B cell (primary cell): ENCODE results near the gene ELOB. TPM values are rescaled to one million over a fixed set of nuclear protein-coding genes. Genes with fewer than 3 reads are reported as not detected.
A peak's percentile ranks its signal among the peaks of the same experiment; 100 is the strongest.

Source experiments
- ATAC-seq: fragments of 200-7000 bp; cut with Tn5 transposase; one replicate; pipeline ENCODE4 v1.10.0; 2021; ENCODE audit warnings: low read depth, mild to moderate bottlenecking, moderate number of reproducible peaks, moderate library complexity
- CTCF ChIA-PET: fragments of 350-600 bp; sonication (Branson Sonifier 250); formaldehyde crosslinking; loops from one replicate; lab custom pipeline; 2021; ENCODE audit warnings: antibody characterized with exemption, inconsistent platforms; lab: Charles Lee
- POLR2A ChIA-PET: fragments of 350-600 bp; sonication (Branson Sonifier 250); formaldehyde crosslinking; loops from one replicate; lab custom pipeline; 2021; ENCODE audit warnings: antibody characterized with exemption; lab: Charles Lee
- DNase-seq: peaks from one replicate; pipeline ENCODE4 v3.0.0; 2013
- H2AFZ ChIP-seq: 2 replicates; pipeline ENCODE4 v1.6.1; 2012; ENCODE audit warnings: mild to moderate bottlenecking, low read depth, low read length; ENCODE audit not compliant: insufficient read depth, poor library complexity, severe bottlenecking
- H3K27ac ChIP-seq, 2 donors: 1 replicate in 1 of 2; 2 replicates in 1 of 2; pipeline ENCODE4 v1.5.1; 2012 to 2013; ENCODE audit warnings: low read length in 2 of 2, mild to moderate bottlenecking in 2 of 2, moderate library complexity in 1 of 2
- H3K27me3 ChIP-seq, 4 experiments: fragments of 200-600 bp in 1 of 4; sonication (generic) in 1 of 4; replicated peaks in 1 of 4; 1 replicate in 2 of 4; 2 replicates in 2 of 4; pipeline versions ENCODE4 v1.6.1 to v1.7.0; 2013 to 2016; ENCODE audit warnings: low read length in 3 of 4, mild to moderate bottlenecking in 2 of 4, mixed read lengths in 1 of 4, moderate library complexity in 1 of 4; ENCODE audit not compliant: insufficient read depth in 4 of 4, control insufficient read depth in 3 of 4; ENCODE audit errors: control extremely low read depth in 1 of 4
- H3K36me3 ChIP-seq, 2 experiments: replicated peaks in 1 of 2; 1 replicate in 1 of 2; 2 replicates in 1 of 2; pipeline versions ENCODE4 v1.6.1 to v1.7.1; 2013; ENCODE audit warnings: low read length in 1 of 2; ENCODE audit not compliant: insufficient read depth in 2 of 2, control insufficient read depth in 1 of 2; ENCODE audit errors: control extremely low read depth in 1 of 2, extremely low read depth in 1 of 2
- H3K4me1 ChIP-seq, 2 donors: fragments of 200-600 bp in 1 of 2; sonication (generic) in 1 of 2; 1 replicate in 1 of 2; 2 replicates in 1 of 2; pipeline versions ENCODE4 v1.5.1 to v1.6.1; 2013 to 2017; ENCODE audit warnings: low read length in 2 of 2; ENCODE audit not compliant: control insufficient read depth in 2 of 2, insufficient read depth in 2 of 2
- H3K4me2 ChIP-seq: replicated peaks from 2 replicates; pipeline ENCODE3; 2012; ENCODE audit warnings: mild to moderate bottlenecking, low read depth, low read length; ENCODE audit not compliant: poor library complexity, severe bottlenecking
- H3K4me3 ChIP-seq, 5 experiments: fragments of 200-600 bp in 1 of 5; sonication (generic) in 1 of 5; 1 replicate in 3 of 5; 2 replicates in 2 of 5; pipeline versions ENCODE4 v1.5.1 to v1.7.0; 2011 to 2016; ENCODE audit warnings: low read length in 4 of 5, mild to moderate bottlenecking in 4 of 5, low read depth in 2 of 5, control low read depth in 1 of 5, moderate library complexity in 1 of 5; ENCODE audit not compliant: insufficient read depth in 1 of 5; ENCODE audit errors: control extremely low read depth in 1 of 5, extremely low read depth in 1 of 5
- H3K79me2 ChIP-seq: fragments of 200-600 bp; sonication (generic); one replicate; pipeline ENCODE4 v1.6.0; 2016; ENCODE audit warnings: low read length; ENCODE audit not compliant: control insufficient read depth, insufficient read depth
- H3K9ac ChIP-seq: fragments of 200-600 bp; sonication (generic); 2 replicates; pipeline ENCODE4 v1.6.1; 2017; ENCODE audit warnings: mild to moderate bottlenecking, low read length, moderate library complexity
- H3K9me3 ChIP-seq, 3 donors: one replicate each; pipeline versions ENCODE4 v1.6.1 to v1.7.1; 2013; ENCODE audit warnings: low read length in 2 of 3; ENCODE audit not compliant: control insufficient read depth in 2 of 3, insufficient read depth in 1 of 3; ENCODE audit errors: control extremely low read depth in 1 of 3
- H4K20me1 ChIP-seq: 2 replicates; pipeline ENCODE4 v1.6.0; 2012; ENCODE audit warnings: mild to moderate bottlenecking, low read length; ENCODE audit not compliant: insufficient read depth, control insufficient read depth, poor library complexity, severe bottlenecking
- H3K27ac Mint-ChIP-seq: one replicate; pipeline ENCODE4 v1.8.0; 2021; ENCODE audit warnings: mixed read lengths
- H3K27me3 Mint-ChIP-seq: one replicate; pipeline ENCODE4 v1.8.0; 2021; ENCODE audit warnings: mixed read lengths
- H3K4me1 Mint-ChIP-seq: one replicate; pipeline ENCODE4 v1.8.0; 2021; ENCODE audit warnings: mixed read lengths
- H3K4me3 Mint-ChIP-seq: one replicate; pipeline ENCODE4 v1.8.0; 2021; ENCODE audit warnings: mixed read lengths
- H3K9me3 Mint-ChIP-seq: one replicate; pipeline ENCODE4 v1.8.0; 2022; ENCODE audit warnings: mixed read lengths; ENCODE audit not compliant: insufficient read depth
- CTCF ChIP-seq: fragments of 200-600 bp; IDR thresholded peaks from one replicate; pipeline ENCODE4 v1.8.0; 2022; ENCODE audit warnings: antibody characterized with exemption, mild to moderate bottlenecking
- EZH2 ChIP-seq: IDR thresholded peaks from 2 replicates; pipeline ENCODE4 v1.6.1; 2012; ENCODE audit warnings: borderline replicate concordance, low read depth, mild to moderate bottlenecking, moderate library complexity, low read length; ENCODE audit not compliant: insufficient read depth, poor library complexity, severe bottlenecking
- WGBS: methylation state at CpG from one replicate; pipeline ENCODE4 v1.1.5; 2013; ENCODE audit warnings: missing lambda C conversion rate; ENCODE audit not compliant: insufficient coverage; 5-methylcytosine and 5-hydroxymethylcytosine counted together
- intact Hi-C: fragments of 100-400 bp; cut with micrococcal nuclease; formaldehyde crosslinking; loops from one replicate; pipeline ENCODE4 v1.10.0; 2022
- polyA minus RNA-seq: library from RNA; depleted of rRNA, polyadenylated mRNA; stranded (reverse); fragments of >200 nt; gene quantifications from 2 replicates; pipeline ENCODE4 v1.2.3, GENCODE V29; 2012
- polyA plus RNA-seq: library from polyadenylated mRNA; depleted of rRNA; stranded (reverse); fragments of >200 nt; gene quantifications from 2 replicates; pipeline ENCODE4 v1.2.3, GENCODE V29; 2012
- total RNA-seq, 2 donors: library from RNA; stranded (reverse); fragments of 120-200 nt in 1 of 2; gene quantifications; 1 replicate in 1 of 2; 2 replicates in 1 of 2; pipeline versions ENCODE4 v1.2.3 to v1.2.4, GENCODE V29; 2013 to 2022

The ELOB gene
- 84.4 and 93.1 TPM in 2 replicates for total RNA-seq
- 100 TPM for total RNA-seq (2013)
- polyA plus RNA-seq = 73.1 and 136 TPM in 2 replicates
- polyA minus RNA-seq = 136 and 142 TPM in 2 replicates

GRCh38 chr16:2777231-2777902 lies at the start of gene ELOB:
Gene ELOB, minus strand, starts transcription at chr16:2777280. Its CDS starts 41 bp downstream, at chr16:2777239.
- ATAC-seq = peak; percentile 95
- TF ChIP-seq CTCF (no peak), EZH2 (no peak)
- ChIA-PET CTCF (no interaction called here), POLR2A (interaction anchor here (0.9 to 3.9 kb wide), 5 partner anchors 25 to 106 kb away, joined by 3 to 31 read pairs (median 8); partner anchors contain the start of genes FLYWCH2, KCTD5 and SRRM2)
- H4K20me1 ChIP-seq = peaks cover 19% of the 10 kb centered on the region
- H3K27me3 ChIP-seq = no peaks in the 10 kb centered on the region
- peaks cover 27% of the 10 kb centered on the region for H3K4me1 Mint-ChIP-seq
- H3K9me3 Mint-ChIP-seq = no peaks in the 10 kb centered on the region
- H3K27me3 Mint-ChIP-seq = no peaks in the 10 kb centered on the region
- H3K4me2 ChIP-seq = peak within 1 kb of the TSS; percentile 95
- peak within 1 kb of the TSS; percentile 98 for H3K27ac Mint-ChIP-seq
- H3K4me1 ChIP-seq = peaks cover 17 to 29% of the 10 kb centered on the region in 2 donors
- H2AFZ ChIP-seq = peak within 1 kb of the TSS; percentile 98
- WGBS = under 1% methylated on average over 70 of the region's 70 CpGs
- peak within 1 kb of the TSS; percentile 98 to 99 for H3K27ac ChIP-seq
- H3K9ac ChIP-seq = peak within 1 kb of the TSS; percentile 100
- peak within 1 kb of the TSS; percentile 53 to 97 (median 93) for H3K4me3 ChIP-seq
- peaks cover 0 to 18% of the 10 kb centered on the region in 2 experiments for H3K36me3 ChIP-seq
- no peaks in the 10 kb centered on the region for H3K9me3 ChIP-seq
- peaks cover 39% of the 10 kb centered on the region for H3K79me2 ChIP-seq
- peak within 1 kb of the TSS; percentile 96 for H3K4me3 Mint-ChIP-seq
- DNase-seq = peak; percentile 92
- intact Hi-C loops = loop anchor here (1.0 to 10.0 kb wide), 6 partner anchors 25 to 785 kb away; partner anchors contain the start of genes KCTD5, PKMYT1, PRSS27 and SRRM2

- H3K36me3 ChIP-seq = no peaks in the 10 kb centered on the region
- no peak overlapping the region for H3K4me3 Mint-ChIP-seq
- peaks cover 0 to 11% (median under 1%) of the 10 kb centered on the region in 4 experiments for H3K27me3 ChIP-seq
- H2AFZ ChIP-seq = no peak overlapping the region
- TF ChIP-seq EZH2 (no peak), CTCF (no peak)
- no peaks in the 10 kb centered on the region for H3K4me1 Mint-ChIP-seq
- no peaks in the 10 kb centered on the region for H3K79me2 ChIP-seq
- H3K9me3 ChIP-seq = no peaks in the 10 kb centered on the region
- H3K27me3 Mint-ChIP-seq = peaks cover 6% of the 10 kb centered on the region
- 77% methylated on average over 5 of the region's 11 CpGs for whole genome bisulfite sequencing
- H3K27ac Mint-ChIP-seq = no peak overlapping the region
- no peak for DNase-seq
- no peak overlapping the region for H3K4me3 ChIP-seq
- no peak for ATAC-seq
- H3K9ac ChIP-seq = no peak overlapping the region
- no peaks in the 10 kb centered on the region for H3K9me3 Mint-ChIP-seq
- no peaks in the 10 kb centered on the region for H4K20me1 ChIP-seq
- H3K4me2 ChIP-seq = no peak overlapping the region
- intact Hi-C loops = no loop called here
- no peak overlapping the region for H3K27ac ChIP-seq
- POLR2A ChIA-PET = no interaction called here
- H3K4me1 ChIP-seq = no peaks in the 10 kb centered on the region
- CTCF ChIA-PET = no interaction called here
Observed at GRCh38 chr16:2825906-2826305, 48.8 kb upstream of the ELOB start.
